ENCODE measurements around the gene SCEL. TPM values are rescaled to one million over a fixed set of nuclear protein-coding genes. Genes with fewer than 3 reads are reported as not detected.

Gene SCEL
- total and polyA plus RNA-seq, 2 of the 8 experiments (the other 6 are each of a cell fraction or from before 2014, with no cell fraction given): not detected

DNA sequence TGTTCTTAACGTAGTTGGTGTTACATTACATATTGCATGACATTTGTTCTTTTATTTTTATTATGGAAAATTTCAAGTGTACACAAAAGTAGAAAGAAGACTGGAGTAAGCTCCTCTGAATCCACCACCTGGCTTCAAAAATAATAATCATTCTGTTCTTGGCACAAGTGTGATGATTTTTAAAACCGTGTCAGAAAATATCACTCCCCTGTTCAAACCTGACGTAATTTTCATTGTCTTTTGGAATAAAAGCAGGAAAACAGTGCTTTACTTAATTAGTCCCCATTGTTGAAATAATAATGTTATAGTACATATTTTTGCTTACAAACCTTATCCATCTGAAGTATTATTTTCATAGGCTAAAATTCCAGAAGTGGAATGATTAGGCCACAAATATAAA, 41.3 kb upstream of the SCEL start:
- ChIA-PET CTCF (ENCODE audit: partially characterized antibody) (interaction anchor here (0.5 to 1.6 kb wide), 3 partner anchors 8 to 105 kb away, joined by 3 to 4 read pairs (median 4); no protein-coding TSS in a partner anchor), POLR2A (ENCODE audit: partially characterized antibody) (no interaction called here)
- Histone ChIP-seq H2BK15ac (ENCODE audit: low read length) (no peak overlapping the region), H2AK5ac (ENCODE audit: low read depth, low read length) (no peak overlapping the region), H2BK120ac (replicated peaks; ENCODE audit: low read depth, low read length) (no peak overlapping the region), H3K27me3 (replicated peaks in 1 of 4; ENCODE audit: control insufficient read depth in 3 of 4, extremely low read depth in 1 of 4, insufficient read depth in 3 of 4, low read length in 3 of 4) (no peaks in the 10 kb centered on the region), H3K23me2 (ENCODE audit: low read depth, low read length) (no peaks in the 10 kb centered on the region), H3K18ac (ENCODE audit: extremely low read depth, low read length) (no peak overlapping the region), H2BK20ac (ENCODE audit: low read length) (no peak overlapping the region), H3K27ac (ENCODE audit: low read depth, low read length) (no peak overlapping the region), H4K5ac (ENCODE audit: insufficient read length, low read depth, low read length) (no peak overlapping the region), H3K9me3 (ENCODE audit: insufficient read depth in 2 of 2, low read depth in 1 of 2, low read length in 1 of 2) (no peaks in the 10 kb centered on the region), H3K36me3 (ENCODE audit: control insufficient read depth in 2 of 4, insufficient read depth in 4 of 4, low read length in 3 of 4) (no peaks in the 10 kb centered on the region), H3K56ac (replicated peaks; ENCODE audit: insufficient read length, low read depth, low read length) (no peak overlapping the region), H3K79me2 (ENCODE audit: control insufficient read depth in 1 of 2, insufficient read depth in 2 of 2, low read length in 2 of 2) (no peaks in the 10 kb centered on the region), H3K23ac (ENCODE audit: insufficient read length) (no peak overlapping the region), H3K4me2 (ENCODE audit: insufficient read depth in 1 of 2, low read depth in 2 of 2, low read length in 2 of 2) (no peak overlapping the region), H3K4me1 (replicated peaks in 1 of 4; ENCODE audit: control insufficient read depth in 3 of 4, insufficient read depth in 4 of 4, low read length in 3 of 4) (no peaks in the 10 kb centered on the region), H4K20me1 (replicated peaks in 1 of 2; ENCODE audit: control insufficient read depth in 1 of 2, insufficient read depth in 2 of 2, low read length in 2 of 2) (no peaks in the 10 kb centered on the region), H2BK12ac (ENCODE audit: low read depth, low read length) (no peak overlapping the region), H3K4me3 (ENCODE audit: extremely low read depth in 1 of 4, insufficient read depth in 2 of 4, low read depth in 3 of 4, low read length in 4 of 4) (no peak overlapping the region), H2AFZ (ENCODE audit: low read length) (no peak overlapping the region), H4K8ac (ENCODE audit: extremely low read depth, insufficient read depth, low read length) (no peak overlapping the region), H3K9ac (replicated peaks in 1 of 4; ENCODE audit: extremely low read depth in 1 of 4, low read depth in 3 of 4, low read length in 3 of 4) (no peak overlapping the region), H3K14ac (ENCODE audit: insufficient read length) (no peak overlapping the region), H3K4ac (replicated peaks; ENCODE audit: insufficient read length, low read depth, low read length) (no peak overlapping the region), H3K79me1 (ENCODE audit: low read depth, low read length) (no peaks in the 10 kb centered on the region), H2BK5ac (ENCODE audit: low read depth, low read length) (no peak overlapping the region), H4K91ac (replicated peaks; ENCODE audit: insufficient read length, low read length) (no peak overlapping the region)
- no peak for DNase-seq (ENCODE audit: low read depth in 1 of 2, low spot score in 2 of 2)
- WGBS, 2 experiments (ENCODE audit: extremely low coverage in 1 of 2, insufficient coverage in 1 of 2, insufficient read length in 1 of 2, insufficient replicate concordance in 2 of 2, low coverage in 1 of 2, low lambda C conversion rate in 2 of 2, missing lambda C conversion rate in 1 of 2): 93% methylated on average over 3 of the region's 3 CpGs; no CpG with 5 or more reads in 1 of the 2 experiments
- FAIRE-seq: no peak
- TF ChIP-seq RBBP5 (IDR thresholded peaks at IDR 0.05; ENCODE audit: borderline replicate concordance, low read depth, low read length): no peak
- TF ChIP-seq SIN3A (conservative IDR thresholded peaks at IDR 0.05 in 1 of 2, IDR thresholded peaks at IDR 0.05 in 1 of 2; ENCODE audit: low read depth in 1 of 2, low read length in 2 of 2): no peak
- TF ChIP-seq, protein P1, sequence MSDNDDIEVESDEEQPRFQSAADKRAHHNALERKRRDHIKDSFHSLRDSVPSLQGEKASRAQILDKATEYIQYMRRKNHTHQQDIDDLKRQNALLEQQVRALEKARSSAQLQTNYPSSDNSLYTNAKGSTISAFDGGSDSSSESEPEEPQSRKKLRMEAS (IDR thresholded peaks at IDR 0.05): no peak
- TF ChIP-seq NANOG (IDR thresholded peaks at IDR 0.05; ENCODE audit: insufficient read depth, low read depth, low read length, poor library complexity, severe bottlenecking): no peak
- TF ChIP-seq POLR2AphosphoS5 (IDR thresholded peaks at IDR 0.05; ENCODE audit: low read depth, low read length): no peak
- TF ChIP-seq SP1 (IDR thresholded peaks at IDR 0.05; ENCODE audit: low read depth, low read length): no peak
- TF ChIP-seq EGR1 (IDR thresholded peaks at IDR 0.05; ENCODE audit: borderline replicate concordance, low read depth, low read length): no peak
- no peak for TF ChIP-seq GABPA (IDR thresholded peaks at IDR 0.05; ENCODE audit: borderline replicate concordance, insufficient read depth, low read length)
- TF ChIP-seq CEBPB (IDR thresholded peaks at IDR 0.05; ENCODE audit: low read depth, low read length): no peak
- no peak for TF ChIP-seq EP300 (IDR thresholded peaks at IDR 0.05; ENCODE audit: borderline replicate concordance in 1 of 2, low read depth in 2 of 2, low read length in 2 of 2)
- TF ChIP-seq KDM5A (IDR thresholded peaks at IDR 0.05; ENCODE audit: low read length): no peak
- no peak for TF ChIP-seq CTBP2 (IDR thresholded peaks at IDR 0.05; ENCODE audit: borderline replicate concordance, insufficient read depth, insufficient read length, low read length)
- TF ChIP-seq HDAC2 (IDR thresholded peaks at IDR 0.05; ENCODE audit: borderline replicate concordance in 1 of 2, low read depth in 2 of 2, low read length in 2 of 2): no peak
- no peak for TF ChIP-seq CHD1 (IDR thresholded peaks at IDR 0.05; ENCODE audit: low read depth, low read length)
